Lower leg skin (tissue), 3 donors: ENCODE data around the gene TBC1D24.

Experiments
- CTCF ChIP-seq, 3 donors: fragments of 450-650 bp; IDR thresholded peaks; one replicate each; pipeline ENCODE4 v1.5.1; 2016; ENCODE audit warnings: antibody characterized with exemption in 3 of 3, mild to moderate bottlenecking in 3 of 3, moderate library complexity in 2 of 3
- POLR2A ChIP-seq, 2 donors: fragments of 450-650 bp; IDR thresholded peaks; one replicate each; pipeline ENCODE4 v1.6.1; 2016 to 2017; ENCODE audit warnings: antibody characterized with exemption in 2 of 2, mild to moderate bottlenecking in 1 of 2, moderate library complexity in 1 of 2

GRCh38 chr16:2529961-2530628 lies 55.2 kb downstream of the TBC1D24 start:
- TF ChIP-seq CTCF (IDR thresholded peaks at IDR 0.05) (no peak), POLR2A (IDR thresholded peaks at IDR 0.05) (no peak)
